SK-MEL-5 (cell line): Measurements from ENCODE around the gene OSBPL5. TPM values are rescaled to one million over a fixed set of nuclear protein-coding genes. Genes with fewer than 3 reads are reported as not detected.
A peak's percentile ranks its signal among the peaks of the same experiment; 100 is the strongest.

Experiments
- DNase-seq: peaks from one replicate; pipeline ENCODE4 v3.0.0-alpha.2; 2016; ENCODE audit warnings: low read depth, low spot score
- in situ Hi-C: cut with HindIII; loops from 2 replicates; pipeline ENCODE4 v1.10.0; 2016; ENCODE audit warnings: low sequenced_read_pairs, high pct_unique_total_duplicates, low pct_unique_long_range_greater_than_20kb
- total RNA-seq: library from RNA; depleted of rRNA; stranded (reverse); fragments of >200 nt; shearing (Covaris generic); gene quantifications from 2 replicates; pipeline ENCODE4 v1.2.3, GENCODE V29; 2014

The OSBPL5 gene
- total RNA-seq, 1 experiment from 2014 or later = 11.7 TPM

DNA sequence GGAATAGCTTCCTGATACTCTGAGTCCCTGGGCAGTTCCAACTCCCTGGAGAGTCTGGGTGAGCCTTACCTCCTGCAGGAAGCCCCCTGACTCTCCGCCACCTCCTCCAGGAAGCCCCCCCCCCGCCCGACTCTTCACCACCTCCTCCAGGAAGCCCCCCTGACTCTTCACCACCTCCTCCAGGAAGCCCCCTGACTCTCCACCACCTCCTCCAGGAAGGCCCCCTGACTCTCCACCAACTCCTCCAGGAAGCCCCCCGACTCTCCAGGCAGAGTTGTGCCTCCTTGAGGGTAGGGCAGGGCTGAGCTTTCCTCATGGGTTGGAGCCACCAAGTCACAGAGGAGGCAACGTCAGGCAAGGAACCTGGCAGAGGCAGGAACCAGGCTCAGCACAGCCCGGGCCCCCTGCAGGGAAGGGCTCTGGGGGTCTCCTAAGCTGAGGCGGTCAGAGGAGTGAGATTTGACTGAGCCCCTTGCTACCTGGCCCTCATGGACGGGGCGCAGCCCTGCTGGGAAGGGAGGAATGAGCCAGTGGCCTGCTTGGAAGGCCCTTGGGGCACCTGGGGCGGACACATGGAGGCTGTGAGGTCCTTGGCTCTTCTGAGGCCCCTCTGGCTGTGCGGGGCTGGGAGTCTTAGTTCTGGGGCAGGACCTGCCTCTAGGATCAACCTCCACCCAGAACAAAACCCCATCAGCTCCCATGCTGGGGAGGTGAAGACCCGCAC is 35.4 kb upstream of the OSBPL5 start:
- in situ Hi-C loops = no loop called here
- DNase-seq = no peak

DNA sequence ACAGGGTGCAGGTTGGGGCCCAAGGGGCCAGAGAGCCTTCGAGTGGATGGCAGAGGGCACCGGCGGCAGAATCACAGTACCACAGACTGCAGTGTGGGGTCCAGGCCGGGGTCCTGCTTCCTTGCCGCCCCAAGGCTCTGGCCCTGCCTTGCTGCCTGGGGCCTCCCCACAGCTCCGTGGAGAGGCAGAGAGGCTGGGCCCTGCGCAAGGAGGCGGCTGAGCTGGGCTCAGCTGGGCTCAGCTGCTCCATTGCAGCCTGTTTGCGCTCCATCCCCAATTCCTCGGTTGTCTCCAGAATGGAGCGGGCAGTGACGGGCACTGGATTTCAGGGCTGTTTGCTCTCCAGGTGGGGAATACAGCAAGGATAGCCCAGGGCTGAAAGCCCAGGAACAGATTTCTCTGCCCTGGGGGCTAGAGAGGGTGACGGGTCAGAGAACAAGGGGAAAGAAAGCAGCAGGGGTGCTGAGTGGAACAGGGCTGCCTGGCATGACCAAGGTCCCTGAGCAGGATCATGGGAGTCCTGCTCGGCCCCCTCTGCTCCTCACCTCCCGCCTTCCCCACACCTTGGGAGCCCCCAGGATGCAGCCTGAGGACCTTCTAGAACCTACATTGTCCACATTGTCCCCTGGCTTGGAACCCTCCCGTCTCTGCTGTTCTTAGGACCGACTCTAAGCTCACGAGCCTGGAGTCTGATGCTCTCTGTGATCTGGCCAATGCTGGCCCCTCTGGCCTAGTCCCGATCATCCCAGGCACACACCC is 34.6 kb upstream of the OSBPL5 start:
- DNase-seq = no peak
- in situ Hi-C loops = no loop called here

DNA sequence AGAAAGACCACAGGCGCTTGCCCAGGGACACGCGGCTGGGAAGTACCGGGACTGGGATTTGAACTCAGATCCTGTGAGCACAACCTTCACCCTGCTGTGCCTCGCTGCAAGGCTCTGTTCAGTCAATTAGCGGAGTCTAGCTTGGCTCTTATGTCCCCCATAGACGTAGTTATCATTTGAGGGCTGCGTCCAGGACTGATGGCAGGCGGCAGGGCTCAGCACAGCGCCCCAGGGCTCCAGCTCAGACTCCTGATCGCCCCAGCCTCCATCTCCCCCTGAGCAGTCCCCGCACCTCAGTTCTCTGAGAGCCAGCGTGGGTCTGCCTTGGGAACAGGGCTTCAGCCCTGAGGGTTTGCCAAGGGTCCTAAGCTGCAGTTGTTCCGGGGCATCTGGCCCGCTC is 33.7 kb upstream of the OSBPL5 start:
- DNase-seq = no peak
- in situ Hi-C loops = no loop called here

DNA sequence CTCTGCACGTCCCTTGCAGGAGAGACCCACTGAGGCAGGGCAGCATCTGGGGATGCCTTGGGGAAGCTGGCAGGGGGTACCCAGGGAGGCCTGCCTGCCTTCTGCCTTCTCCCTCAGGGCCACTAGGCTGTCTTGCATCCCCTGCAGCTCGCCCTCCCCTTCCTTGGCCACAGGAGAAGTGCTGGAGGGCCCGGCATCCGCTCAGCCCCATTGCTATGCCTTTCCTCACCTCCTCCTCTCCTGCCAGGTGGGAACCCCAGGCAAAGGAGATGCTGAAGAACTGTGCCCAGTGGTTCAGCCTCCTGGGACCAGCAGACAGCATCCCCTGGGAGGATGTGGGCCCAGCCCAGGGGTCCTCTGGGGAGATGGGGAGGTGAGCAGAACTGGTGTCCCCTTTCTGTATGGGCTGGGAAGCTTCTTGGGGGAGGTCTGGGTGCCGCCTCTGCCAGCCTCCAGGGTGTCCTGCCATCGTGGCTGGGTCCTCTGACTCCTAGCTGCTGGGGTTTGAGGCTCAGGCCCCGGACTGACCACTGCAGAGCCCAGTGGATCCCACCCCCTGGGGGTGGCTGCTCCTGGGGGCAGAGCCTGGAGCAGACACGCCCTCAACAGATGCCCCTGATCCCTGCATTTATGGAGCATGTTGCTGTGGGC is 32.9 kb upstream of the OSBPL5 start:
- in situ Hi-C loops = no loop called here
- DNase-seq = no peak

DNA sequence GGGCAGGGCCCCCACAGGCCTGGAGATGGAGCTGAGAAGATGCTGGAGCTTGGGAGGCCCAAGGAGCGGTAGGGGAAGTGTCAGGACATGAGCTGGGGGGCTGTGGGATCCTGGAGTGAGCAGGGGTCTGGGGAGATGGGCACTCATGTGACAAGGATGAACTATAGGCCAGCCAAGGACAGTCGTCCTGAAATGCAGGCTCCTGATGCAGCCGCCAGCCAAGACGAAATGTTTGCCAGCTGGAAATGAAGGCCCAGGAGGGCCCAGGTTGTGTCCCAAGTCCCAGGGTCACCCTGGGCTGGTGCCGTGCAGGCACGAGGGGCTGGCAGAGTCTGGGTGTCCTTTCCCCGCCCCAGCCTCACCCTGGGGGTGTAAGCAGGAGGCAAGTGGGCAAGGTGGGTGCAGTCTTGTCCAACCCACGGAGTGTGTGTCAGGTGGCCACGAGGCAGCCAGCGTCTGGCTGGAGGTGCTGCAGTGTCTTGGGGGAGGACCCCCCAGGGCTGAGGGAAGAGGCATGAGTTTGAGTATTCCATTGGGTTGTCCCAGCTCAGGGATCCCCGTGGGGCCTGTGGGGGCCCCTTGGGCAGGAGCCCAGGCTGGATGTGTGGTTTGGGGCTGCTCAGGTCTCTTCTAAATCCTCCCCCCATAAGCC is 32.1 kb upstream of the OSBPL5 start:
- in situ Hi-C loops = no loop called here
- DNase-seq = no peak

DNA sequence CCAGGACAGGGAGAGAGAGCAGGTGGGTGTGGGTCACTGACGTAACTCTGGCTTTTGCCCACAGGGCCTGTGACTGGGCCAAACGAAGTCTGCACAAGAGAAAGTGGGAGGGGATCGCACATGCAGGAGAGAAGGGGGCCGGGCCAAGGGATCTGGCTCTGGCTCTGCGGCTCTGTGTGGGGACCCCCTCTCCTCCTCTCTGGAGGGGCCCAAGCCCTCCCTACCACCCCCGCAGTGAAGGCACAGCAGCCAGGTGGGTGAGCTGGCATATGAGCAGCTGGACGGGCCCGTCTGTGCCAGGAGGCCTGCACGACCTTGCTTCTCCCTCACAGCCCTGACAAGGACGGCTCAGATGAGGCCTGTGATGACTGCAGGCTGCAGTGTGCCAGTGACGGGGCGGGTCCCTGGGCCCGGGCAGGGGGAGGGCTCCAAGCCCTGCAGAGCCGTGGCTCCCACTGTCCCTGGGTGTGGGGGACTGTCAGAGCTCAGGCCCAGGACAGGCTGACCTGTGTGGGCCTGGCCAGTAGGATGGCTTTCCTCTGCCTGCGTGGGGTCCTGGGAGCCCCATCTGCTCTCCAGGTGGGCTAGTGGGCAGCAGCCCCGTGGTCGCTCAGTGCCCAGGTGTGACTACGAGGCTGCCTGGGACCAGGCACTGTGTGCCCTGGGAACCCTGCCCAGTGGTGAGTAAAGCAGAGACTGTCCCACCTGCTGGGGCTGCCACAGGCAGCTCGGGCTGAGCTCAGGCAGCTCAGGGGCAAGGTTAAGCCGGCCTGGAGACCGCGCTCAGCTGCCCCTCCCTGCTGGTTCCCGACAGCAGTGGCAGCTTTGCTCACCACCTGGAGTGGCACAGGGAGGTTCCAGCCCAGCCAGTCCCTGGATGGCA is 31.3 kb upstream of the OSBPL5 start:
- in situ Hi-C loops = no loop called here
- no peak for DNase-seq

DNA sequence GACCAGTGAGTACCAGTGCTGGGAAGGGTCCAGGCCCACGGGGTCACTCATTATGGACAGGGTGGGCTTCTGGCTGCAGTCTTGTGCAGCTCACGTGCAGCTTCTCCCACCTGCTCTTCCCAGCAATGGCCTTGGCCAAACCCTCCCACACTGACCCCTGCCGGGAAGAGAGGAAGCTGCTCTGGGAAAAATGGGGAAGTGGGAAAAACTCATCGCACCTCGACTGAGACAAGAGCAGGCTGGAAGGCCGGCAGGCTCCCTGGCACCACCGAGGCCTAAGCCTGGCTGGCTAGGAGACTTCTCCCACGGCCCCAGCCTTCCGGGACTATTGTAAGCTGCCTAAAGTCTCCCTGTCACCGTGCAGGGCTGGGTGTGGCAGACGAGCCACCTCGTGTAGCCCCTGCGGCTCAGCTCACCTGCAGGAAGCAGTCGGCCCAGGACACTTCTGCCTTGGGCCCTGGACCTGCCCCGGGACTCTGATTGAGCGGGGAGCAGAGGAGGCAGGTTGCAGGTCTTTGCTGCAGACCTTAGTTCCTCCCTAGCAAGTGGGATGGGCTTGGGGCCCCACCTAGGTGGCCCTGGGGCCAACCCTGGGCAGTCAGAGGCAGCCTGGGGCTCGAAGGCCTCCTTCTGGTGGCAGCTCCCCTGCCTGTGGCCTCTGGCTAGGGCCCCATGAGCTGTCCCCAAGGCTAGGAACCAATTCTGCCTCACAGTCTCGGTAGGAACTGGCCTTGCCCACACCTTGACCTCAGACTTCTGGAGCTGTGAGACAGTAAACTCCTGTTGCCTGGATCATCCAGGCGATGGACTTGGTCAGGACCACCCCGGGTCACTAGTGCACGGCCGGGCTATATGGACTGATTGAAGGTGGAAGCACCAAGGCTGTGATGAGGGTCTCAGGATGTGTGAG is 30.4 kb upstream of the OSBPL5 start:
- in situ Hi-C loops = no loop called here
- peak; percentile 47 for DNase-seq

DNA sequence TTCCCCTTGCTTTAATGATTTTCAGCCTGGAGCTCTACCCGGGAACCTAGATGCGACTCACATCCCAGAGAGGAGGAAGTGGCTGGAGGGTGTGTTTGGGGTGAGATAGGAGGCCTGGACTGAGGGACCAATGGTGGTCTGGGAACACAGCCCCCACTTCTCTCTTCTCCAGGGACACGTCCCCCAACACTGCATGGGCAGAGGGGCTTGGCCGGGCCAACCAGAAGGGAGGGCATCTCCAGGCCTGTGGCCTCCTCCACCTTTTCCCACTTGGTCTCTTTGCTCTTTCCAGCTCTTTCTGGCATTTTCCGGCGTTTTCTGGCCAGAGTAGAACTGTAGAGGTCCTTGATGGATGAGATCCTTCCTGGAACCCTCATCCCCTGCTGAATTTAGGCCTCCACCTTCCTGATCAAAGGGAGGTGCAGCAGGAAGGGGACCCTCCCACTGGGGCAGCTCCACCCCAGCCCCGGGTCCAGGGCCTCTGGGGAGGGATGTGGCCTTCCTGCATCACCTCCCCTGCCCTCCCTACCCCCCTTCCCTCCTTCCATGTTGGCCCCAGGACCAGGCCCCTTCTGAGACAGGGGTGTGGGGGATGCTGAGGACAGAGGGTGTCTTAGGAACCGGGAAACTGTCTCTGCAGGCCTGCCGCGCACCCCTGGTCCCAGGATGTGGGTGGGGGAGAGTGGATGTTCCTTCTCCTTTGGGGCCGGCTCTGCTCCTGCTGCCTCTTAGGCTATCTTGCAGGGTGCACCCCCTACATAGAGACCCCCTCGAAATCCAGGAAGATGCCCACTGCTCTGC is 29.1 kb upstream of the OSBPL5 start:
- no peak for DNase-seq
- in situ Hi-C loops = no loop called here

DNA sequence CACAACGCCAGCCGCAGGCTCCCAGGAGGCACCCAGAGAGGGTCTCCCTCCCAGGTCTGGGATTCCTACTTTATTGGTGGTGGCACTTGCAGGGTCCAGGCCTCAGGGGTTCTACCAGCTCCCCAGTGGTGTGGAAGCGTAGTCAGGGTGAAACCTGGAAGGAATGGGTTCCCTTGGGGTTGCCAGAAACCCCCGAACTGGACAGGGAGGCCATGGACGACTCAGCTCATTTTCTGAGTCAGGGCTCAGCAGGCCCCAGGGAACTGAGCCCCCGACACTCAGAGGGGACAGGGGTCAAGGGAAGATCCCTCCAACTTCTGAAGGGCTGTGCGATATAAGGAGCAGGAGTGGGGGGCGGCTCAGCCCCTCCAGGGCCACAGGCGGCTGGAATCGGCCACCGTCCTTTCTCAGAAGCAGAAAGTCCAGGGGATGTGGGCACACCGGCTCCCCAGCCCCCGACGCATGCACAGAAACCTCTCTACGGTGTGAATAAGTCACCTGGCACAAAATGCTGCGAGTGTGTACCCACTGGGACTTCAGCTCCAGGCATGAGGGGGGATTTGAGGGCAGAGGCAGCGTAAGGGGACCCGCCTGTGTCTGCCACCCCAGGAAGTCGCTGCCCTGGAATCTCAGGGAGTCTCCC is 28.4 kb upstream of the OSBPL5 start:
- in situ Hi-C loops = no loop called here
- no peak for DNase-seq

DNA sequence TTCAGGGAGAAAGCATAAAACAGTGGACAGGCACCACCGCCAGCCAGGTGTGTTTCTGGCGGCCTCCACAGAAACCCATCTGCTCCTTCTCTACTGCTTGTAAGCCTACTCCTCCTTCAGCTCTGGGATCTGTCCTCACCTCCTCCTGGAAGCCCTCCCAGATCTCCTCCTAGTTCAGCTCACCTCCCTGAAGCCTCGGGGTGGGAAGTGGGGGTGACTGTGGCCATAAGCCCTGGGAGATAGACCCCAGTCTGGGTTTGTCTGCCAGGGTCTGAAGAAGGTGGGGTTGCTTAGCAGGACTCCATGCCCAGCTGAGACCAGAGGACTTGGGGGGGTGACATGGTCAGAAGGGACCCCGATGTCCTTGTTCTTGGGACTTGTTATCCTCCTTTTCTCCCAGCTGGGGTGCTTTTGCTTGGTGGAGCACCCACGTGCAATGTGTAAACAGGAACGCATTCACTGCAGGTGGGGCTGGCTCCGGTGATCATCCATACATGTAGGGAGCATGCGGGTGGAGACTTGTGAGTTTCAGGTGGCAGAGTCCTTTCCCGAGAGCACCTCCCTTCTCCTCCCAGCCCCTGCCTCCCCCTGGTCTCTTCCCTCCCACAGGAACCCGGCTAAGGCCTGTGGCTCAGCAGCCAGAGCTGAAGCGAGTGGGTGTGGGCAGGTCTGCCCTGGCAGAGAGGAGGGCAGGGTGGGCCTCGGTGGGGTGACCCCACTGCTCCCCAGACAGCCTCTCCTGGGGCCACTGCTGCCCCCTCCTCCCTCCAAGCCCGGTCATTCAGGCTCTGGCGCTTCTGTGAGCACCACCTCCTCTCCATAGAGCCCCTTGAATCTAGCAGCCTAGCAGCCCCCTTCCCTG is 27.6 kb upstream of the OSBPL5 start:
- DNase-seq = no peak
- in situ Hi-C loops = no loop called here

DNA sequence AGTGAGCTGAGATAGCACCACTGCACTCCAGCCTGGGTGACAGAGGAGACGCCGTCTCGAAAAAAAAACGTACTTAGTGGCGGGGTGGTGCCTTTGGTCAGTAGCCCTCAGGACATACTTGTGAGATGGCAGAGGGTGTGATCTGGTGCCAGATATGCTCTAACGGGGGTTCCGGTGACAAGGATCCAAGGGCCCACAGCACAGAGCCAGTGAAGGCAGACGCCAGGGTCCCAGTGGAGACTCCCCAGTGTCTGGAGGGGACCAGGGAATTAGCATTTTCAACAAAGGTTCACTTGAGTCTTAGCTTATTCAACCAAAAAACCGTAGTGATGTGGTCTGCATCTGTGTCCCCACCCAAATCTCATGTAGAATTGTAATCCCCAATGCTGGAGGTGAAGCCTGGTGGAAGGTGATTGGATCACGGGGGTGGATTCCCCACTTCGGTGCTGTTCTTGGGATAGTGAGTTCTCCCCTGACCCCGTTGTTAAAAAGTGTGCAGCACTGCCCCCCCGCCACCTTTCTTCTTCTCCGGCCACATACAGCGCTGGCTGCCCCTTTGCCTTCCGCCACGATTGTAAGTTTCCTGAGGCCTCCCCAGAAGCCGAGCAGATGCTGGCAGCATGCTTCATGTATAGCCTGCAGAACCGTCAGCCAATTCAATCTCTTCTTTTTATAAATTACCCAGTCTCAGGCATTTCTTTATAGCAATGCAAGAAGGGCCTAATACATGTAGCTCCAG is 26.6 kb upstream of the OSBPL5 start:
- DNase-seq = no peak
- in situ Hi-C loops = no loop called here

DNA sequence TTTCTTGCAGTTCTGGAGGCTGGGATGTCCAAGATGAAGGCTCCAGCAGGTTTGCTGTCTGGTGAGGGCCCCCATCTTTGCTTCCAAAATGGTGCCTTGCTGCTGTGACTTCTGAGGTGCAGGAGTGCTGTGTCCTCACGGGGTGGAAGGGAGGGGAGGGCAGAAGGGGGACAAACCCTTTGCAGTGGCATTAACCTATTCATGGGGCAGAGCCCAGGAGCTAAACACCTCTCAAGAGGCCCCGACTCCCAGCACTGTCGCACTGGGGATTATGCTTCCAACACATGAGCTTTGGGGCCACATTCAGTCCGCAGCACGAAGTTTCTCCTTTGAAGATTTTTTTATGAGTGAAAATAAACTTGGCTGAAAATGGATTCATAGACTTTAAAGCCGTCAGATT is 25.5 kb upstream of the OSBPL5 start:
- in situ Hi-C loops = no loop called here
- DNase-seq = no peak

DNA sequence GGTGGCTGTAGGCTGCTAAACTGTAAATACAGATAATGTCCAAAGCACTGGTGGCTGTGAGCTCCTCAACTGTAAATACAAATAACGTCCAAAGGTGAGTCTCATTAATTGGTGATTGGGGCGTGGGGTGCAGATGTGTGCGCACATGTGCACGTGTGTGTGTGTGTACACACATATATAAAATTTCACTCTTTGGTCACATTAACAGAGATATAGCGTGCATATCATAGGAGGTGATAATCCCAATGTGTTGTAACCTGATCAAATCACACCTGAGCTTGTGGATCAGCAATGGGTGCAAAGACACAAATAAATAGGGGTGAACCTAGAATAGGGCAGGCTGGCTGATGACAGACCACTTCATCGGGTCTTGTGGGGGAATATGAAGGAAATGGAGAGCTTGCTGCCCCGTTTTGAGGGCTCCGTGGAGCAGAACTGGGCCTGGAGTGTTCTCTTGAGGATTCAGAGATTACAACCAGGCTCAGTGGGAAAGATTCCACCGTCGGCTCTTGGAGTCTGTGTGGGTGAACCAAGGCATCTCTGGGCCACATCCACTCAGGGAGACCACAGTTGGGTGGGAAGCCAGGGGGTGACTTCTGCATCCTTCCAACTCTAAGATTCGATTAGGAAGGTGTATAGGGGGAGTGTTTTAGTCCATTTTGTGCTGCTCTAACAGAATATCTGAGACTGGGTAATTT is 24.9 kb upstream of the OSBPL5 start:
- DNase-seq = no peak
- in situ Hi-C loops = no loop called here
